Gastroesophageal sphincter (tissue), 3 donors: ENCODE results near the gene OR10A6.

Experiments
- CTCF ChIP-seq, 4 experiments: fragments of 200-600 bp in 2 of 4; fragments of 450-650 bp in 2 of 4; sonication (generic) in 1 of 4; IDR thresholded peaks; one replicate each; pipeline ENCODE4 v1.5.1; 2017 to 2019; ENCODE audit warnings: antibody characterized with exemption in 4 of 4, mild to moderate bottlenecking in 2 of 4, moderate library complexity in 2 of 4
- EP300 ChIP-seq: sonication (generic); formaldehyde crosslinking; IDR thresholded peaks from one replicate; pipeline ENCODE4 v1.6.1; 2017; ENCODE audit warnings: antibody characterized with exemption, mild to moderate bottlenecking
- POLR2A ChIP-seq, 2 donors: fragments of 450-650 bp; IDR thresholded peaks; one replicate each; pipeline ENCODE4 v1.6.1; 2017; ENCODE audit warnings: antibody characterized with exemption in 2 of 2, mild to moderate bottlenecking in 2 of 2, moderate library complexity in 1 of 2
- POLR2AphosphoS5 ChIP-seq: sonication (generic); formaldehyde crosslinking; IDR thresholded peaks from one replicate; pipeline ENCODE4 v1.6.1; 2017; ENCODE audit warnings: antibody characterized with exemption

- TF ChIP-seq CTCF (IDR thresholded peaks at IDR 0.05) (no peak), POLR2AphosphoS5 (no peak), POLR2A (IDR thresholded peaks at IDR 0.05) (no peak), EP300 (no peak)
Measured at GRCh38 chr11:7931168-7931567, at the start of gene OR10A6.
